Bladder microvascular endothelial cell (primary cell): ENCODE data around the gene RAF1. TPM values are rescaled to one million over a fixed set of nuclear protein-coding genes. Genes with fewer than 3 reads are reported as not detected.

Experiments used
- total RNA-seq: library from RNA; depleted of rRNA; stranded (reverse); fragments of >200 nt; gene quantifications from 2 replicates; pipeline ENCODE4 v1.2.3, GENCODE V29; 2014

RAF1 gene
- total RNA-seq: 72.9 and 105 TPM in 2 replicates

DNA sequence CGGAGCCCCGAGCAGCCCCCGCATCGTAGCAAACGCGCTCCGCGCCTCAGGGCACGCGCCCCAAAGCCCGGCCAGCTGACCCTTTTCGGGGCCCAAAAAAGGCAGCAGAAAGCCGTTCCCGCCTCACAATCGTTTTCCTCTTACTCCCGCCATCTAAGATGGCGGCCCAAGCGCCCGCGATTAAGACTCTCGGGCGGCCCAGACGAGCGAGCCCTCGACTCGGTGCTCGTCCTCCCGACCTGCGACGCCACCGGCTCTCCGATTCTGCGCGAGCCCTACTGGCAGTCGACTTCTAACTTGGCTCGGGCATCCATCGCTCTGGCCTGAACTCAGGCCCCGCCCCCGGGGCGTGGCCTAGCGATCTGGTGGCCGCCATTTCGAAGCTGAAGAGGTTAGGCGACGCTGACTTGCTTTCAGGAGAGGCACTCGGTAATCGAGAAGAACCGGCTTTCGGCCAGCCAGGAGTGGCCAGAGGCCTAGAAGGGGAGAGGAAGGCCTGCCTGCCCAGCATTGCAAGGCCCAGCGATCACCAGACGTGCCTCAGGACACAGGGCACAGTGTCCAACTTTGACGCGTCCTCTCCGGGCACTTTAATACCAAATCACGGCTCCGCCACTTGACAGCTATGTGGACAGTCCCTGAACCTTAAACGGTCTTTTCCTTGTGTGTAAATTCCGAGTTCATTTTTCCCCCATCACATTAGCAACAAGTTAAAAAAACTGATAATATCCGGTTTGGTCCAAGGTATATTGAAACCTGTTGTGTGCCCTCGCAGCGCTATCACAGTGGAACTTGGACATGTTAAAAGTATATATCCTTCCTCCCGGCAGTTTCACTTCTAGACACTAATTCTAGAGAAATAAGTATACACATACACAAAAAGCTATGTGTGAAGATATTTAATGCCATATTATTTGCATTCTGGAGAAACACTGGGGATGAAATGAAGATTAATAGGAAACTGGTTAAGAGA lies at the start of gene RAF1:
RAF1 (minus strand) TSS at position 182 of the 973 bp plus-strand sequence. CDS start 45,396 bp downstream, outside the sequence.

DNA sequence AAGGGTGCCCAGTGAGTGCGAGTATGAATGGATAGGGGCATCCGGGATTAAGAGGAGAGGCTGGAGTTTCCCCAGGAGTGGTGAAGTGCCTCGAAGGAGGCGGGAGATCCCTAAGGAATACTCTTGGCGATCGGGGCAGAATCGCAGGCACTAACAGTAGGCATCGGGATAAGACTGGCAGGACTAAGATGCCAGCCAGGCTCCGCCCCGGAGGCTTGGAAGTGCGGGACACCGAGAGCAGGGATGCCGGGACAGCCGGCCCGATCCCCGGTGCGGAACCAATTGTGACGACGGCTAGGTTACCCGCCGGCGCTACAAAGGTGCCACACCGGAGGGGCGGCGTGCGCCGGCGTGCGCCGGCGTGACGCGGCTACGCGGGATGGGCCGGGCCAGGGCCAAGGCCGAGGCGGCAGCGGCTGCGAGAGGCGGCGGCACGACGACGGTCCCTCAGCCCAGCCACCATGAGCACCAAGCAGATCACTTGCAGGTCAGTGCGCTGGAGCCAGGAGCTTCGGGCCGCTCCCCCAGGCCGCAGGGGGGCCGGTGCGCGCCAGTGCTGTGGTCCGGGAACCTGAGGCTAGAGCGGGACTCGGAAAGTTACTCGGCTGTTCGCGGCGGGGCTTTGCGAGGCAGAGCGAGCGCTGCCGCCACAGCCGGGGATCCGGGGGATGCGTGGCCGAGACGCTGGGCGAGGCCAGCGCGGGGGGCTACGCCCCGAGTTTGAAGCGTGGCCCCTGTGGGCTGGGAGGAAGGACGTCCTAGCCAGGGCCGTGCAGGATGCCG lies 107.0 kb downstream of the RAF1 start, which contains the start of gene MKRN2:
MKRN2 (plus strand) TSS at position 398 of the 783 bp plus-strand sequence; CDS start at position 462, 64 bp downstream.

DNA sequence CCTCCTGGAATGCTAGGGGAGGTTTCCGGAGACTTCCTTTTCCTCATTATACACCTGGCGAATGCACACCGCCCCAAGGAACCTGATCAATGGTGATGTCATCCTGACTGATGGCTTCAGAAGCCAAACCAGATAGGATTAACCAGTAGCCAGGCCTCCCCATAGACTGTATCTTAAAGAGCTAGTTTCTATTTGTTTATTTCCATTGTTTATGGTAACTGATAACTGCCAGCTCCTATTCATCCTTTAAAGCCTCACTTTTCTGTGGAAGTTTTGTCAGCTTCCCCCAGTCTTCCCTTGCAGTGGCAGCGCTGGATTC lies 118.5 kb downstream of the RAF1 start, which contains the start of gene MKRN2OS:
MKRN2OS (minus strand) TSS at position 27 of the 319 bp plus-strand sequence. CDS start 35 bp downstream, outside the sequence.

Other genes with a start within 250 kb of the RAF1 start
- gene TSEN2, start 179.6 kb downstream of the RAF1 start, total RNA-seq: 7.0 and 15.4 TPM in 2 replicates
- not detected in 2 replicates for gene MKRN2OS, start 118.6 kb downstream of the RAF1 start, total RNA-seq
- gene MKRN2, start 107.0 kb downstream of the RAF1 start, total RNA-seq: 22.0 and 22.3 TPM in 2 replicates
- under 0.01 TPM in 1 of 2 replicates, not detected in the other for gene TMEM40, start 95.1 kb upstream of the RAF1 start, total RNA-seq
- 2.1 and 2.8 TPM in 2 replicates for gene CAND2, start 132.6 kb upstream of the RAF1 start, total RNA-seq
- 967 and 1,632 TPM in 2 replicates for gene RPL32, start 177.4 kb upstream of the RAF1 start, total RNA-seq